GM23338 (cell line): ENCODE data around the gene SOX2. TPM values are rescaled to one million over a fixed set of nuclear protein-coding genes. Genes with fewer than 3 reads are reported as not detected.

Source experiments
- ATAC-seq: fragments of 200-7000 bp; cut with Tn5 transposase; 3 replicates; pipeline ENCODE4 v1.9.1; 2020
- DNase-seq: peaks from one replicate; pipeline ENCODE4 v3.0.0-alpha.2; 2015; ENCODE audit warnings: low spot score
- H2AFZ ChIP-seq: fragments of 200-600 bp; sonication (generic); 2 replicates; pipeline ENCODE4 v1.8.0; 2016; ENCODE audit warnings: antibody characterized with exemption, mild to moderate bottlenecking, moderate library complexity
- H3F3A ChIP-seq: fragments of 200-600 bp; sonication (generic); replicated peaks from 2 replicates; pipeline ENCODE4 v1.8.0; 2017; ENCODE audit warnings: antibody characterized with exemption, mixed run types, low read depth
- H3K27ac ChIP-seq: fragments of 200-600 bp; sonication (generic); 2 replicates; pipeline ENCODE4 v1.6.1; 2016; ENCODE audit warnings: low read depth
- H3K27me3 ChIP-seq: fragments of 200-600 bp; sonication (generic); 2 replicates; pipeline ENCODE4 v1.8.0; 2016; ENCODE audit warnings: mild to moderate bottlenecking, mixed run types, moderate library complexity; ENCODE audit not compliant: insufficient read depth
- H3K36me3 ChIP-seq: fragments of 200-600 bp; sonication (generic); 2 replicates; pipeline ENCODE4 v1.8.0; 2016; ENCODE audit warnings: mild to moderate bottlenecking; ENCODE audit not compliant: insufficient read depth
- H3K4me1 ChIP-seq: fragments of 200-600 bp; sonication (generic); 2 replicates; pipeline ENCODE4 v1.8.0; 2016; ENCODE audit warnings: mild to moderate bottlenecking, moderate library complexity; ENCODE audit not compliant: insufficient read depth
- H3K4me2 ChIP-seq: fragments of 200-600 bp; sonication (generic); 2 replicates; pipeline ENCODE4 v1.7.1; 2017; ENCODE audit warnings: mixed run types
- H3K4me3 ChIP-seq: fragments of 200-600 bp; sonication (generic); 2 replicates; pipeline ENCODE4 v1.6.1; 2016; ENCODE audit warnings: mixed run types
- H3K79me2 ChIP-seq: fragments of 200-600 bp; sonication (generic); replicated peaks from 2 replicates; pipeline ENCODE4 v1.8.0; 2017; ENCODE audit warnings: mild to moderate bottlenecking; ENCODE audit not compliant: insufficient read depth
- H3K9me2 ChIP-seq: fragments of 200-600 bp; sonication (generic); 2 replicates; pipeline ENCODE4 v1.8.0; 2017; ENCODE audit not compliant: insufficient read depth
- H4K20me1 ChIP-seq: fragments of 200-600 bp; sonication (generic); replicated peaks from 2 replicates; pipeline ENCODE4 v1.8.0; 2017; ENCODE audit warnings: mild to moderate bottlenecking; ENCODE audit not compliant: insufficient read depth
- H3K27ac Mint-ChIP-seq: 2 replicates; pipeline ENCODE4 v1.8.0; 2020; ENCODE audit warnings: inconsistent platforms, mild to moderate bottlenecking, moderate library complexity, mixed read lengths
- H3K27me3 Mint-ChIP-seq: 3 replicates; pipeline ENCODE4 v1.8.0; 2022; ENCODE audit warnings: low read depth, mild to moderate bottlenecking, moderate library complexity, mixed read lengths, inconsistent platforms; ENCODE audit not compliant: insufficient read depth, poor library complexity
- H3K36me3 Mint-ChIP-seq: 3 replicates; pipeline ENCODE4 v1.8.0; 2021; ENCODE audit warnings: low read depth, mild to moderate bottlenecking, inconsistent platforms, moderate library complexity, mixed read lengths
- H3K4me1 Mint-ChIP-seq: 3 replicates; pipeline ENCODE4 v1.8.0; 2020; ENCODE audit warnings: mild to moderate bottlenecking, inconsistent platforms, mixed read lengths
- H3K4me3 Mint-ChIP-seq: 3 replicates; pipeline ENCODE4 v1.8.0; 2021; ENCODE audit warnings: moderate library complexity, mild to moderate bottlenecking, inconsistent platforms, mixed read lengths
- H3K9me3 Mint-ChIP-seq: 3 replicates; pipeline ENCODE4 v1.8.0; 2020; ENCODE audit warnings: moderate library complexity, mild to moderate bottlenecking, inconsistent platforms, mixed read lengths
- CREB1 ChIP-seq: fragments of 250-450 bp; sonication (Bioruptor Pico); IDR thresholded peaks from 2 replicates; pipeline ENCODE4 v1.5.0; 2020; ENCODE audit warnings: low read depth, mild to moderate bottlenecking, moderate library complexity
- EZH2 ChIP-seq: fragments of 200-600 bp; sonication (generic); IDR thresholded peaks from one replicate; pipeline ENCODE4 v1.8.0; 2017; ENCODE audit warnings: antibody characterized with exemption, mild to moderate bottlenecking, low read depth; ENCODE audit not compliant: unreplicated experiment
- EZH2phosphoT487 ChIP-seq: fragments of 200-600 bp; sonication (generic); IDR thresholded peaks from one replicate; pipeline ENCODE4 v1.8.1; 2018; ENCODE audit warnings: antibody characterized with exemption; ENCODE audit not compliant: unreplicated experiment
- JUNB ChIP-seq: IDR thresholded peaks from one replicate; pipeline ENCODE4 v1.6.1; 2016; ENCODE audit warnings: antibody characterized with exemption; ENCODE audit not compliant: unreplicated experiment
- NANOG ChIP-seq: IDR thresholded peaks from 2 replicates; pipeline ENCODE4 v1.6.1; 2016; ENCODE audit warnings: antibody characterized with exemption, borderline replicate concordance
- POLR2AphosphoS5 ChIP-seq: IDR thresholded peaks from 2 replicates; pipeline ENCODE4 v1.6.1; 2016; ENCODE audit warnings: antibody characterized with exemption, low read depth
- STAT1 ChIP-seq: IDR thresholded peaks from one replicate; pipeline ENCODE4 v1.6.1; 2016; ENCODE audit warnings: antibody characterized with exemption; ENCODE audit not compliant: unreplicated experiment
- ZNF114 ChIP-seq: fragments of 250-450 bp; sonication (Bioruptor Pico); IDR thresholded peaks from 2 replicates; pipeline ENCODE4 v1.5.0; 2020; ENCODE audit warnings: mild to moderate bottlenecking, moderate library complexity
- ZNF331 ChIP-seq: fragments of 250-450 bp; sonication (Bioruptor Pico); IDR thresholded peaks from 2 replicates; pipeline ENCODE4 v1.5.0; 2020; ENCODE audit warnings: low read depth, mild to moderate bottlenecking, moderate library complexity
- polyA plus RNA-seq: library from polyadenylated mRNA; unstranded; fragments of >200 nt; fragmentation: Nextera tagmentation; extraction: Ambion mirVana; gene quantifications from 2 replicates; pipeline ENCODE4 v1.2.1, GENCODE V29; 2016
- total RNA-seq: library from RNA; depleted of rRNA; stranded (reverse); fragments of >200 nt; shearing (Covaris generic); gene quantifications from 2 replicates; pipeline ENCODE4 v1.2.3, GENCODE V29; 2014
- TF ChIP-seq, protein P1 (sequence below): IDR thresholded peaks from 2 replicates; pipeline ENCODE4 v1.6.1; 2016; ENCODE audit warnings: antibody characterized with exemption
- TF ChIP-seq, protein P2 (sequence below): fragments of 250-450 bp; sonication (Bioruptor Pico); IDR thresholded peaks from 2 replicates; pipeline ENCODE4 v1.5.0; 2020; ENCODE audit warnings: mild to moderate bottlenecking, moderate library complexity
- TF ChIP-seq, protein P3 (sequence below), 2 experiments: fragments of 200-600 bp in 1 of 2; sonication (generic) in 1 of 2; conservative IDR thresholded peaks; 2 replicates each; pipeline versions ENCODE4 v1.5.1 to v1.6.1; 2016 to 2017; ENCODE audit warnings: antibody characterized with exemption in 2 of 2, low read depth in 2 of 2, mild to moderate bottlenecking in 2 of 2, moderate library complexity in 1 of 2
- TF ChIP-seq, protein P4 (sequence below): IDR thresholded peaks from one replicate; pipeline ENCODE4 v1.6.1; 2018; ENCODE audit warnings: antibody characterized with exemption; ENCODE audit not compliant: unreplicated experiment

Gene SOX2
- total and polyA plus RNA-seq, 2 experiments from 2014 or later = 105 to 228 TPM

DNA sequence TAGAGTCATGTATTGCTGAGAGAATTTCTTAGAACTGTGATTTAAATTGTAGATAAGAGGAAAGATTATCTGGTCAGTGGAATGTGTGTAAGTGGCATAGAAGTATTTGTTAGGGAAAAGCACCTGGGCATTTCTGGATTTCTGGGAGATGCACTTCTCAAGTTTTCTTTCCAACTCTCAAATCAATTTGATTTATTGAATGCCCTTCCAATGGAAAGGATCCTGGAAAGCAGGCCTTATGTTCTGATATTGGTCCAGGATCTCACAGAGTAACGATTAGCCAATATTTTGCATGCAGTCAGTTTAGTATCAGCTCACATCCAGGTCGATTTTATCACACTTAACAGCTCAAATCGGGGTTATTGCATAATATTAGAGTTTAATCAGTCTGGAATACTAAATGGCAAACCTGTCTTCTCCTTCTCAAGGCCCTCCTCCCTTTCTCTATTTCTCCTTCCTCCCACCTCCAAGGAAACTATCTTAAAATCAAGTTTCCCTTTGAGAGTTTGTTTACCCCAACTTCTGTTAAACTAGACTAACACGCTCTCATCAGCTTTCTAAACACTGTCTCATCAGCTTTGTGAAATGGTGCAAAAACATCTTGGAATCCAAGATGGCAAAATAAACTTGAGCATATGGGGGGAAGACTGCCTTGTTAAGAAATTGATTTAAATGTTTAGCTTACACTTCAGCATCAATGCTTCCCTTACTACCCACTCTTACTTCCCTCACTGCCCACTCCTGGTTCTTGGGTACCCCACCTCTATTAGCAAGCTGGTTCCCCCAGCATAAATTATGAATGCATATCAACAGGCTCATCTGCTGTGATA, 9.5 kb downstream of the SOX2 start:
- Mint-ChIP-seq H3K4me3 (peak overlapping the region; percentile 73), H3K4me1 (peaks cover 90% of the 10 kb centered on the region), H3K9me3 (peaks cover 2% of the 10 kb centered on the region; the same call in 1 of the 3 replicates), H3K36me3 (peaks cover 29% of the 10 kb centered on the region), H3K27ac (peak overlapping the region; percentile 28; the same call in 1 of the 2 replicates), H3K27me3 (peaks cover 46% of the 10 kb centered on the region)
- Histone ChIP-seq H3F3A (no peaks in the 10 kb centered on the region; the same call in 1 of the 2 replicates), H3K9me2 (no peaks in the 10 kb centered on the region), H3K4me1 (peaks cover 92% of the 10 kb centered on the region), H3K4me2 (peak overlapping the region; percentile 92), H3K36me3 (no peaks in the 10 kb centered on the region), H3K27me3 (peaks cover 48% of the 10 kb centered on the region), H3K4me3 (peak overlapping the region; percentile 61), H4K20me1 (no peaks in the 10 kb centered on the region), H3K79me2 (peaks cover 54% of the 10 kb centered on the region), H3K27ac (no peak overlapping the region), H2AFZ (no peak overlapping the region)
- ATAC-seq (no peak), DNase-seq (no peak)
- TF ChIP-seq CREB1 (CRISPR knock-in tag) (no peak), ZNF331 (CRISPR knock-in tag) (no peak), NANOG (no peak), EZH2phosphoT487 (no peak), ZNF114 (no peak), STAT1 (no peak), JUNB (no peak), POLR2AphosphoS5 (no peak), EZH2 (no peak)
- TF ChIP-seq, protein P1, sequence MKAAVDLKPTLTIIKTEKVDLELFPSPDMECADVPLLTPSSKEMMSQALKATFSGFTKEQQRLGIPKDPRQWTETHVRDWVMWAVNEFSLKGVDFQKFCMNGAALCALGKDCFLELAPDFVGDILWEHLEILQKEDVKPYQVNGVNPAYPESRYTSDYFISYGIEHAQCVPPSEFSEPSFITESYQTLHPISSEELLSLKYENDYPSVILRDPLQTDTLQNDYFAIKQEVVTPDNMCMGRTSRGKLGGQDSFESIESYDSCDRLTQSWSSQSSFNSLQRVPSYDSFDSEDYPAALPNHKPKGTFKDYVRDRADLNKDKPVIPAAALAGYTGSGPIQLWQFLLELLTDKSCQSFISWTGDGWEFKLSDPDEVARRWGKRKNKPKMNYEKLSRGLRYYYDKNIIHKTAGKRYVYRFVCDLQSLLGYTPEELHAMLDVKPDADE = no peak
- TF ChIP-seq, protein P2, sequence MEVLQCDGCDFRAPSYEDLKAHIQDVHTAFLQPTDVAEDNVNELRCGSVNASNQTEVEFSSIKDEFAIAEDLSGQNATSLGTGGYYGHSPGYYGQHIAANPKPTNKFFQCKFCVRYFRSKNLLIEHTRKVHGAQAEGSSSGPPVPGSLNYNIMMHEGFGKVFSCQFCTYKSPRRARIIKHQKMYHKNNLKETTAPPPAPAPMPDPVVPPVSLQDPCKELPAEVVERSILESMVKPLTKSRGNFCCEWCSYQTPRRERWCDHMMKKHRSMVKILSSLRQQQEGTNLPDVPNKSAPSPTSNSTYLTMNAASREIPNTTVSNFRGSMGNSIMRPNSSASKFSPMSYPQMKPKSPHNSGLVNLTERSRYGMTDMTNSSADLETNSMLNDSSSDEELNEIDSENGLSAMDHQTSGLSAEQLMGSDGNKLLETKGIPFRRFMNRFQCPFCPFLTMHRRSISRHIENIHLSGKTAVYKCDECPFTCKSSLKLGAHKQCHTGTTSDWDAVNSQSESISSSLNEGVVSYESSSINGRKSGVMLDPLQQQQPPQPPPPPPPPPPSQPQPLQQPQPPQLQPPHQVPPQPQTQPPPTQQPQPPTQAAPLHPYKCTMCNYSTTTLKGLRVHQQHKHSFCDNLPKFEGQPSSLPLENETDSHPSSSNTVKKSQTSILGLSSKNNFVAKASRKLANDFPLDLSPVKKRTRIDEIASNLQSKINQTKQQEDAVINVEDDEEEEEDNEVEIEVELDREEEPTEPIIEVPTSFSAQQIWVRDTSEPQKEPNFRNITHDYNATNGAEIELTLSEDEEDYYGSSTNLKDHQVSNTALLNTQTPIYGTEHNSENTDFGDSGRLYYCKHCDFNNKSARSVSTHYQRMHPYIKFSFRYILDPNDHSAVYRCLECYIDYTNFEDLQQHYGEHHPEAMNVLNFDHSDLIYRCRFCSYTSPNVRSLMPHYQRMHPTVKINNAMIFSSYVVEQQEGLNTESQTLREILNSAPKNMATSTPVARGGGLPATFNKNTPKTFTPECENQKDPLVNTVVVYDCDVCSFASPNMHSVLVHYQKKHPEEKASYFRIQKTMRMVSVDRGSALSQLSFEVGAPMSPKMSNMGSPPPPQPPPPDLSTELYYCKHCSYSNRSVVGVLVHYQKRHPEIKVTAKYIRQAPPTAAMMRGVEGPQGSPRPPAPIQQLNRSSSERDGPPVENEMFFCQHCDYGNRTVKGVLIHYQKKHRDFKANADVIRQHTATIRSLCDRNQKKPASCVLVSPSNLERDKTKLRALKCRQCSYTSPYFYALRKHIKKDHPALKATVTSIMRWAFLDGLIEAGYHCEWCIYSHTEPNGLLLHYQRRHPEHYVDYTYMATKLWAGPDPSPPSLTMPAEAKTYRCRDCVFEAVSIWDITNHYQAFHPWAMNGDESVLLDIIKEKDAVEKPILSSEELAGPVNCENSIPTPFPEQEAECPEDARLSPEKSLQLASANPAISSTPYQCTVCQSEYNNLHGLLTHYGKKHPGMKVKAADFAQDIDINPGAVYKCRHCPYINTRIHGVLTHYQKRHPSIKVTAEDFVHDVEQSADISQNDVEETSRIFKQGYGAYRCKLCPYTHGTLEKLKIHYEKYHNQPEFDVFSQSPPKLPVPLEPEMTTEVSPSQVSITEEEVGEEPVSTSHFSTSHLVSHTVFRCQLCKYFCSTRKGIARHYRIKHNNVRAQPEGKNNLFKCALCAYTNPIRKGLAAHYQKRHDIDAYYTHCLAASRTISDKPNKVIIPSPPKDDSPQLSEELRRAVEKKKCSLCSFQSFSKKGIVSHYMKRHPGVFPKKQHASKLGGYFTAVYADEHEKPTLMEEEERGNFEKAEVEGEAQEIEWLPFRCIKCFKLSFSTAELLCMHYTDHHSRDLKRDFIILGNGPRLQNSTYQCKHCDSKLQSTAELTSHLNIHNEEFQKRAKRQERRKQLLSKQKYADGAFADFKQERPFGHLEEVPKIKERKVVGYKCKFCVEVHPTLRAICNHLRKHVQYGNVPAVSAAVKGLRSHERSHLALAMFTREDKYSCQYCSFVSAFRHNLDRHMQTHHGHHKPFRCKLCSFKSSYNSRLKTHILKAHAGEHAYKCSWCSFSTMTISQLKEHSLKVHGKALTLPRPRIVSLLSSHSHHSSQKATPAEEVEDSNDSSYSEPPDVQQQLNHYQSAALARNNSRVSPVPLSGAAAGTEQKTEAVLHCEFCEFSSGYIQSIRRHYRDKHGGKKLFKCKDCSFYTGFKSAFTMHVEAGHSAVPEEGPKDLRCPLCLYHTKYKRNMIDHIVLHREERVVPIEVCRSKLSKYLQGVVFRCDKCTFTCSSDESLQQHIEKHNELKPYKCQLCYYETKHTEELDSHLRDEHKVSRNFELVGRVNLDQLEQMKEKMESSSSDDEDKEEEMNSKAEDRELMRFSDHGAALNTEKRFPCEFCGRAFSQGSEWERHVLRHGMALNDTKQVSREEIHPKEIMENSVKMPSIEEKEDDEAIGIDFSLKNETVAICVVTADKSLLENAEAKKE (CRISPR knock-in tag) = no peak
- TF ChIP-seq, protein P3, sequence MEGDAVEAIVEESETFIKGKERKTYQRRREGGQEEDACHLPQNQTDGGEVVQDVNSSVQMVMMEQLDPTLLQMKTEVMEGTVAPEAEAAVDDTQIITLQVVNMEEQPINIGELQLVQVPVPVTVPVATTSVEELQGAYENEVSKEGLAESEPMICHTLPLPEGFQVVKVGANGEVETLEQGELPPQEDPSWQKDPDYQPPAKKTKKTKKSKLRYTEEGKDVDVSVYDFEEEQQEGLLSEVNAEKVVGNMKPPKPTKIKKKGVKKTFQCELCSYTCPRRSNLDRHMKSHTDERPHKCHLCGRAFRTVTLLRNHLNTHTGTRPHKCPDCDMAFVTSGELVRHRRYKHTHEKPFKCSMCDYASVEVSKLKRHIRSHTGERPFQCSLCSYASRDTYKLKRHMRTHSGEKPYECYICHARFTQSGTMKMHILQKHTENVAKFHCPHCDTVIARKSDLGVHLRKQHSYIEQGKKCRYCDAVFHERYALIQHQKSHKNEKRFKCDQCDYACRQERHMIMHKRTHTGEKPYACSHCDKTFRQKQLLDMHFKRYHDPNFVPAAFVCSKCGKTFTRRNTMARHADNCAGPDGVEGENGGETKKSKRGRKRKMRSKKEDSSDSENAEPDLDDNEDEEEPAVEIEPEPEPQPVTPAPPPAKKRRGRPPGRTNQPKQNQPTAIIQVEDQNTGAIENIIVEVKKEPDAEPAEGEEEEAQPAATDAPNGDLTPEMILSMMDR (conservative IDR thresholded peaks at IDR 0.05; ENCODE audit: low read depth in 2 of 2) = no peak
- TF ChIP-seq, protein P4, sequence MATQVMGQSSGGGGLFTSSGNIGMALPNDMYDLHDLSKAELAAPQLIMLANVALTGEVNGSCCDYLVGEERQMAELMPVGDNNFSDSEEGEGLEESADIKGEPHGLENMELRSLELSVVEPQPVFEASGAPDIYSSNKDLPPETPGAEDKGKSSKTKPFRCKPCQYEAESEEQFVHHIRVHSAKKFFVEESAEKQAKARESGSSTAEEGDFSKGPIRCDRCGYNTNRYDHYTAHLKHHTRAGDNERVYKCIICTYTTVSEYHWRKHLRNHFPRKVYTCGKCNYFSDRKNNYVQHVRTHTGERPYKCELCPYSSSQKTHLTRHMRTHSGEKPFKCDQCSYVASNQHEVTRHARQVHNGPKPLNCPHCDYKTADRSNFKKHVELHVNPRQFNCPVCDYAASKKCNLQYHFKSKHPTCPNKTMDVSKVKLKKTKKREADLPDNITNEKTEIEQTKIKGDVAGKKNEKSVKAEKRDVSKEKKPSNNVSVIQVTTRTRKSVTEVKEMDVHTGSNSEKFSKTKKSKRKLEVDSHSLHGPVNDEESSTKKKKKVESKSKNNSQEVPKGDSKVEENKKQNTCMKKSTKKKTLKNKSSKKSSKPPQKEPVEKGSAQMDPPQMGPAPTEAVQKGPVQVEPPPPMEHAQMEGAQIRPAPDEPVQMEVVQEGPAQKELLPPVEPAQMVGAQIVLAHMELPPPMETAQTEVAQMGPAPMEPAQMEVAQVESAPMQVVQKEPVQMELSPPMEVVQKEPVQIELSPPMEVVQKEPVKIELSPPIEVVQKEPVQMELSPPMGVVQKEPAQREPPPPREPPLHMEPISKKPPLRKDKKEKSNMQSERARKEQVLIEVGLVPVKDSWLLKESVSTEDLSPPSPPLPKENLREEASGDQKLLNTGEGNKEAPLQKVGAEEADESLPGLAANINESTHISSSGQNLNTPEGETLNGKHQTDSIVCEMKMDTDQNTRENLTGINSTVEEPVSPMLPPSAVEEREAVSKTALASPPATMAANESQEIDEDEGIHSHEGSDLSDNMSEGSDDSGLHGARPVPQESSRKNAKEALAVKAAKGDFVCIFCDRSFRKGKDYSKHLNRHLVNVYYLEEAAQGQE = no peak
